ENCODE measurements around the gene ARID3C. TPM values are rescaled to one million over a fixed set of nuclear protein-coding genes. Genes with fewer than 3 reads are reported as not detected.

The ARID3C gene
- total RNA-seq, 1 experiment from 2014 or later = not detected

- no peaks in the 10 kb centered on the region for H3K9me2 ChIP-seq (ENCODE audit: insufficient read depth)
- TF ChIP-seq, protein P1, sequence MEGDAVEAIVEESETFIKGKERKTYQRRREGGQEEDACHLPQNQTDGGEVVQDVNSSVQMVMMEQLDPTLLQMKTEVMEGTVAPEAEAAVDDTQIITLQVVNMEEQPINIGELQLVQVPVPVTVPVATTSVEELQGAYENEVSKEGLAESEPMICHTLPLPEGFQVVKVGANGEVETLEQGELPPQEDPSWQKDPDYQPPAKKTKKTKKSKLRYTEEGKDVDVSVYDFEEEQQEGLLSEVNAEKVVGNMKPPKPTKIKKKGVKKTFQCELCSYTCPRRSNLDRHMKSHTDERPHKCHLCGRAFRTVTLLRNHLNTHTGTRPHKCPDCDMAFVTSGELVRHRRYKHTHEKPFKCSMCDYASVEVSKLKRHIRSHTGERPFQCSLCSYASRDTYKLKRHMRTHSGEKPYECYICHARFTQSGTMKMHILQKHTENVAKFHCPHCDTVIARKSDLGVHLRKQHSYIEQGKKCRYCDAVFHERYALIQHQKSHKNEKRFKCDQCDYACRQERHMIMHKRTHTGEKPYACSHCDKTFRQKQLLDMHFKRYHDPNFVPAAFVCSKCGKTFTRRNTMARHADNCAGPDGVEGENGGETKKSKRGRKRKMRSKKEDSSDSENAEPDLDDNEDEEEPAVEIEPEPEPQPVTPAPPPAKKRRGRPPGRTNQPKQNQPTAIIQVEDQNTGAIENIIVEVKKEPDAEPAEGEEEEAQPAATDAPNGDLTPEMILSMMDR (conservative IDR thresholded peaks at IDR 0.05) = no peak
- no peak for TF ChIP-seq EZH2 (IDR thresholded peaks at IDR 0.05; ENCODE audit: low read depth)
- no peaks in the 10 kb centered on the region for H3K4me1 ChIP-seq (replicated peaks; ENCODE audit: insufficient read depth)
- H3K79me2 ChIP-seq (ENCODE audit: low read depth) = no peaks in the 10 kb centered on the region
- H2AFZ ChIP-seq = no peak overlapping the region
- no peaks in the 10 kb centered on the region for H3K36me3 ChIP-seq (ENCODE audit: low read depth)
- POLR2A ChIA-PET (ENCODE audit: unreplicated experiment) = no interaction called here
- intact Hi-C loops (cut with micrococcal nuclease; ENCODE audit: unreplicated experiment) = no loop called here
- H3K27ac ChIP-seq = no peak overlapping the region
- no TSS peak for BruUV-seq (replicated peaks)
- H3K27me3 ChIP-seq (ENCODE audit: insufficient read depth, low read depth) = no peaks in the 10 kb centered on the region
- CTCF ChIA-PET = no interaction called here
- DNase-seq = no peak
- no peak overlapping the region for H3K4me2 ChIP-seq
- H4K20me1 ChIP-seq (ENCODE audit: insufficient read depth) = no peaks in the 10 kb centered on the region
- no peak overlapping the region for H3K4me3 ChIP-seq
- no peaks in the 10 kb centered on the region for H3K9me3 ChIP-seq (ENCODE audit: insufficient read depth, low read depth)
- no peaks in the 10 kb centered on the region for H3F3A ChIP-seq (ENCODE audit: insufficient read depth, low read depth)
Observed at GRCh38 chr9:34674440-34674839, 45.6 kb upstream of the ARID3C start.

DNA sequence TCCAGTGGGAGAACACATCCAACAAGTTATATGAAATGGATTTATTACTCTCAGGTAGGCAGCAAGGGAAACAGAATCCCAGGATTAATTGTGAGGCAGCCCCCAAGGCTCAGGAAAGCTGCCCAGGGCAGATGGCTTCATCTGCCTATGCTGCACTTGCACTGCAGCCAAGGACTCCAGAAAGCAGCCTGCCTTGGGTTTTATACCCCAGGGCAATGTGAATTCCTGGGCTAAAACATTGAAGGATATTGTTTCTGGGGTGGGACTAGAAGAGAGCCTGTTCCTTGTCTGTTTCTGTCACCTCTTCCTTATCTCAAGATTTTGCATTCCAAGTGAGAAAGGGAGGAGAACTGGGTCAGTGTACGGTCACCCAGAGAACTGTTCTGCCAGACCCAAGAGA lies 42.4 kb upstream of the ARID3C start:
- no peaks in the 10 kb centered on the region for H3K9me2 ChIP-seq (ENCODE audit: insufficient read depth)
- BruUV-seq (replicated peaks) = no TSS peak
- H3K79me2 ChIP-seq (ENCODE audit: low read depth) = no peaks in the 10 kb centered on the region
- intact Hi-C loops (cut with micrococcal nuclease; ENCODE audit: unreplicated experiment) = no loop called here
- no peaks in the 10 kb centered on the region for H3F3A ChIP-seq (ENCODE audit: insufficient read depth, low read depth)
- TF ChIP-seq, protein P1 (conservative IDR thresholded peaks at IDR 0.05) = no peak
- no peak for TF ChIP-seq EZH2 (IDR thresholded peaks at IDR 0.05; ENCODE audit: low read depth)
- no peak overlapping the region for H3K27ac ChIP-seq
- POLR2A ChIA-PET (ENCODE audit: unreplicated experiment) = no interaction called here
- CTCF ChIA-PET = no interaction called here
- H4K20me1 ChIP-seq (ENCODE audit: insufficient read depth) = no peaks in the 10 kb centered on the region
- no peak overlapping the region for H2AFZ ChIP-seq
- no peak for DNase-seq
- no peaks in the 10 kb centered on the region for H3K27me3 ChIP-seq (ENCODE audit: insufficient read depth, low read depth)
- no peaks in the 10 kb centered on the region for H3K36me3 ChIP-seq (ENCODE audit: low read depth)
- H3K4me1 ChIP-seq (replicated peaks; ENCODE audit: insufficient read depth) = no peaks in the 10 kb centered on the region
- H3K4me2 ChIP-seq = no peak overlapping the region
- no peaks in the 10 kb centered on the region for H3K9me3 ChIP-seq (ENCODE audit: insufficient read depth, low read depth)
- no peak overlapping the region for H3K4me3 ChIP-seq

DNA sequence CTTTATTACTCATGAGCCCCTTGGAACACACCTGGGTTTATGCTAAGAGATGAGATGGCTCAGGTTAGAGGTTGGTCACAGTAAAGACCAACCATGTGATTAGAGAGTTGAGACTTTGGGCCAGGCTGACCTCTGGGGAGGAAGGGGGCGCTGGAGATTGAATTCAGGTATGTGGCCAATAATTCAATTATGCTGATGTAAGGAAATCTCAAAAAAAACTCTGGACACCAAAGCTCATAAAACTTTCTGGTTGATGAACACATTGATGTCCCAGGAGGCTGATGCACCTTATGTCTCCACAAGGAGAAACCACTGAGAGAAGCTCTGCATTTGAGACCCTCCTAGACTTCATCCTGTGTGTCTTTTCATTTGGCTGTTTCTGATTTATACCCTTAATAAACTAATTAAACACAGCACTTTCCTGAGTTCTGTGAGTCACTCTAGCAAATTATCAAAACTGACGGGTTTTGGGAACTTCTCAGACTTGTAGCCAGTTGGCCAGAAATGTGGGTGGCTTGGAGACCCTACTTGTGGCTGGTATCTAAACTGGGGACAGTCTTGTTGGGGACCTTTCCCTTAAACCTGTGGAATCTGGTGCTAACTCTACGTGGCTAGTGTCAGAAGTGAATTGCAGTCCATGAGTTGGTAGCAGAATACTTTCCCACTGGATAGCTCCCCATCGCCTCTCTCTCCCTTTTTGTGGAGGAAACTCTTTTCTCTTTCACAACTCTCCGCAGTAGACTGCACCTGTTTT lies 41.1 kb upstream of the ARID3C start:
- Histone ChIP-seq H4K20me1 (ENCODE audit: insufficient read depth) (no peaks in the 10 kb centered on the region), H3K27me3 (ENCODE audit: insufficient read depth, low read depth) (no peaks in the 10 kb centered on the region), H3K9me2 (ENCODE audit: insufficient read depth) (no peaks in the 10 kb centered on the region), H2AFZ (no peak overlapping the region), H3K36me3 (ENCODE audit: low read depth) (no peaks in the 10 kb centered on the region), H3K79me2 (ENCODE audit: low read depth) (no peaks in the 10 kb centered on the region), H3K9me3 (ENCODE audit: insufficient read depth, low read depth) (no peaks in the 10 kb centered on the region), H3F3A (ENCODE audit: insufficient read depth, low read depth) (no peaks in the 10 kb centered on the region), H3K4me1 (replicated peaks; ENCODE audit: insufficient read depth) (no peaks in the 10 kb centered on the region), H3K4me2 (no peak overlapping the region), H3K4me3 (no peak overlapping the region), H3K27ac (no peak overlapping the region)
- CTCF ChIA-PET = no interaction called here
- TF ChIP-seq EZH2 (IDR thresholded peaks at IDR 0.05; ENCODE audit: low read depth) = no peak
- TF ChIP-seq, protein P1 (conservative IDR thresholded peaks at IDR 0.05) = no peak
- BruUV-seq (replicated peaks) = no TSS peak
- POLR2A ChIA-PET (ENCODE audit: unreplicated experiment) = no interaction called here
- no peak for DNase-seq
- intact Hi-C loops (cut with micrococcal nuclease; ENCODE audit: unreplicated experiment) = loop anchor here (5.0 kb wide), 1 partner anchor 442 kb away; no protein-coding TSS in a partner anchor
